ENCODE results near the gene RSPH10B2.
"Not testable (repeated sequence)": the region's sequence is repeated elsewhere in the genome, so short reads cannot be mapped to it uniquely, and the experiment has no call there.

The RSPH10B2 gene

GRCh38 chr7:6753964-6754363 lies at the start of gene RSPH10B2:
Gene RSPH10B2 (plus strand): TSS chr7:6754103. CDS start chr7:6757678, 3,575 bp downstream.
- DNase-seq (ENCODE audit: low read depth in 2 of 2) = not testable (repeated sequence)

GRCh38 chr7:6705959-6706665 lies 47.8 kb upstream of the RSPH10B2 start:
- DNase-seq (ENCODE audit: low read depth in 2 of 2) = peak in 1 of 2 donors; percentile 3

- DNase-seq (ENCODE audit: low read depth in 2 of 2) = peak; percentile 91 to 92
These were observed 47.1 kb upstream of the RSPH10B2 start, which contains the start of gene ZNF12 for GRCh38 chr7:6706666-6707407. Gene ZNF12 (minus strand): TSS chr7:6706947. CDS start chr7:6705173, 1,774 bp downstream.

GRCh38 chr7:6708304-6708703 lies 45.6 kb upstream of the RSPH10B2 start:
- DNase-seq (ENCODE audit: low read depth in 2 of 2) = no peak

- DNase-seq (ENCODE audit: low read depth in 2 of 2) = no peak
These were observed 44.1 kb upstream of the RSPH10B2 start for GRCh38 chr7:6709808-6710207.

- no peak for DNase-seq (ENCODE audit: low read depth in 2 of 2)
These were observed 39.5 kb upstream of the RSPH10B2 start for GRCh38 chr7:6714360-6714759.

- DNase-seq (ENCODE audit: low read depth in 2 of 2) = not testable (repeated sequence)
These were observed 38.0 kb upstream of the RSPH10B2 start for GRCh38 chr7:6715898-6716297.

- DNase-seq (ENCODE audit: low read depth in 2 of 2) = no peak
These were observed 35.8 kb upstream of the RSPH10B2 start for GRCh38 chr7:6718124-6718523.

- DNase-seq (ENCODE audit: low read depth in 2 of 2) = not testable (repeated sequence)
These were observed 29.6 kb upstream of the RSPH10B2 start for GRCh38 chr7:6724351-6724750.

GRCh38 chr7:6725003-6725402 lies 28.9 kb upstream of the RSPH10B2 start:
- DNase-seq (ENCODE audit: low read depth in 2 of 2) = no peak

- not testable (repeated sequence) for DNase-seq (ENCODE audit: low read depth in 2 of 2)
These were observed 27.6 kb upstream of the RSPH10B2 start for GRCh38 chr7:6726341-6726740.

GRCh38 chr7:6727663-6728062 lies 26.2 kb upstream of the RSPH10B2 start:
- no peak for DNase-seq (ENCODE audit: low read depth in 2 of 2)

- DNase-seq (ENCODE audit: low read depth in 2 of 2) = not testable (repeated sequence)
These were observed 24.9 kb upstream of the RSPH10B2 start for GRCh38 chr7:6728893-6729491.

GRCh38 chr7:6729492-6730342 lies 24.2 kb upstream of the RSPH10B2 start:
- peak; percentile 66 to 69 for DNase-seq (ENCODE audit: low read depth in 2 of 2)

GRCh38 chr7:6730343-6730633 lies 23.6 kb upstream of the RSPH10B2 start:
- no peak for DNase-seq (ENCODE audit: low read depth in 2 of 2)

- DNase-seq (ENCODE audit: low read depth in 2 of 2) = not testable (repeated sequence)
These were observed 15.5 kb upstream of the RSPH10B2 start for GRCh38 chr7:6738415-6738814.

GRCh38 chr7:6744410-6745100 lies 9.3 kb upstream of the RSPH10B2 start:
- DNase-seq (ENCODE audit: low read depth in 2 of 2) = not testable (repeated sequence)

GRCh38 chr7:6749335-6749734 lies 4.6 kb upstream of the RSPH10B2 start:
- not testable (repeated sequence) for DNase-seq (ENCODE audit: low read depth in 2 of 2)

- not testable (repeated sequence) for DNase-seq (ENCODE audit: low read depth in 2 of 2)
These were observed 3.7 kb upstream of the RSPH10B2 start for GRCh38 chr7:6750173-6750572.

GRCh38 chr7:6761186-6761585 lies 7.3 kb downstream of the RSPH10B2 start:
- DNase-seq (ENCODE audit: low read depth in 2 of 2) = not testable (repeated sequence)

- not testable (repeated sequence) for DNase-seq (ENCODE audit: low read depth in 2 of 2)
These were observed 27.7 kb downstream of the RSPH10B2 start for GRCh38 chr7:6781581-6781980.
